Progenitor cell of endocrine pancreas (in vitro differentiated cells): ENCODE measurements around the gene EFR3B. TPM values are rescaled to one million over a fixed set of nuclear protein-coding genes. Genes with fewer than 3 reads are reported as not detected.

Experiments used
- DNase-seq: peaks from one replicate; pipeline ENCODE4 v3.0.0; 2021; ENCODE audit warnings: low spot score; ENCODE audit not compliant: unreplicated experiment
- H3K27ac Mint-ChIP-seq: 2 replicates; pipeline ENCODE4 v1.8.0; 2021; ENCODE audit warnings: mild to moderate bottlenecking, moderate library complexity, mixed read lengths
- H3K27me3 Mint-ChIP-seq: 2 replicates; pipeline ENCODE4 v1.8.0; 2021; ENCODE audit warnings: mixed read lengths
- H3K36me3 Mint-ChIP-seq: 2 replicates; pipeline ENCODE4 v1.8.0; 2022; ENCODE audit warnings: mixed read lengths; ENCODE audit not compliant: insufficient read depth
- H3K4me1 Mint-ChIP-seq: 2 replicates; pipeline ENCODE4 v1.8.0; 2021; ENCODE audit warnings: low read depth, mixed read lengths
- H3K4me3 Mint-ChIP-seq: 2 replicates; pipeline ENCODE4 v1.8.0; 2021; ENCODE audit warnings: low read depth, mild to moderate bottlenecking, moderate library complexity, mixed read lengths
- H3K9me3 Mint-ChIP-seq: 2 replicates; pipeline ENCODE4 v1.8.0; 2021; ENCODE audit warnings: low read depth, mixed read lengths
- total RNA-seq: library from RNA; stranded (reverse); gene quantifications from 2 replicates; pipeline ENCODE4 v1.2.1, GENCODE V29; 2021
- TF ChIP-seq, protein P1 (sequence below): fragments of 200-600 bp; sonication (generic); IDR thresholded peaks from one replicate; pipeline ENCODE4 v1.5.0; 2021; ENCODE audit warnings: antibody characterized with exemption, mild to moderate bottlenecking; ENCODE audit not compliant: unreplicated experiment

The EFR3B gene
- total RNA-seq, 1 donor from 2014 or later = 23.3 TPM

DNA sequence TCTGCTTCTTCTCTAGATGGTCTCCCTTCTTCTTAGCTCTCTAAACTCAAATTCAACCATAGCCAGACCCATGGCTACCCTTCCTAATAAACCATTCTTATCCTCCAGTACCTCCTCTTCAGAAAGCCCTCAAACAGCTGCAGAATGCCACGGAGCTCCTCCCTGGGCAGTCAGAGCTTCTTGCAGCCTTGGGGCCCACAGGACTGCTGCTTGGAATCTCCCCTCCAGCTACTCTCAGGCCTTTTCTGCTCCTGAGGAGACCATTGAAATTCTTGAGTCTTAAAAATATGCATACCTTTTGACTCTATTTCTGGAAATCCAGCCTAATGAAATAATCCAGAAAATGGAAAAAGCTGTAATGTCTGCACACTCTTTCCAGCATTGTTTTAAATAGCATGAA is 30.7 kb downstream of the EFR3B start:
- peaks cover 3% of the 10 kb centered on the region for H3K36me3 Mint-ChIP-seq
- no peak overlapping the region for H3K27ac Mint-ChIP-seq

DNA sequence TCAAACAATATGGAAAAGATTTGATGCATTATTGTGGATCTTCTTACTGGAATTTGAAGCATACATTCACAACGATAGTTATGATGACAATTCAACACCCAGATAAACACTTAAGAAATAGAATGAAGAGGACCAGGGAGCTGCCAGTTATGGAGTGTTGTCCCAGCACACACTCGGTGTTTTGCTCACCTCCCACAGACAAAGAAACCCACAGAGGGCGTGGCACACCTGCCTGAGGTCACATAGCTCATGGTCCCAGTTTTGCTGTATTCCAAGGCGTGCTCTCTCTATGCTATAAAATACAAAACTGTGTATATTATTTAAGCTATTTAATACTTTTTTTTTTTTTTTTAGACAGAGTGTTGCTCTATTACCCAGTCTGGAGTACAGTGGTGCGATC is 31.1 kb downstream of the EFR3B start:
- Mint-ChIP-seq H3K27ac (no peak overlapping the region), H3K4me3 (no peak overlapping the region), H3K27me3 (peaks cover 2% of the 10 kb centered on the region), H3K4me1 (peaks cover 14% of the 10 kb centered on the region), H3K36me3 (peaks cover 3% of the 10 kb centered on the region), H3K9me3 (no peaks in the 10 kb centered on the region)
- no peak for DNase-seq
- TF ChIP-seq, protein P1, sequence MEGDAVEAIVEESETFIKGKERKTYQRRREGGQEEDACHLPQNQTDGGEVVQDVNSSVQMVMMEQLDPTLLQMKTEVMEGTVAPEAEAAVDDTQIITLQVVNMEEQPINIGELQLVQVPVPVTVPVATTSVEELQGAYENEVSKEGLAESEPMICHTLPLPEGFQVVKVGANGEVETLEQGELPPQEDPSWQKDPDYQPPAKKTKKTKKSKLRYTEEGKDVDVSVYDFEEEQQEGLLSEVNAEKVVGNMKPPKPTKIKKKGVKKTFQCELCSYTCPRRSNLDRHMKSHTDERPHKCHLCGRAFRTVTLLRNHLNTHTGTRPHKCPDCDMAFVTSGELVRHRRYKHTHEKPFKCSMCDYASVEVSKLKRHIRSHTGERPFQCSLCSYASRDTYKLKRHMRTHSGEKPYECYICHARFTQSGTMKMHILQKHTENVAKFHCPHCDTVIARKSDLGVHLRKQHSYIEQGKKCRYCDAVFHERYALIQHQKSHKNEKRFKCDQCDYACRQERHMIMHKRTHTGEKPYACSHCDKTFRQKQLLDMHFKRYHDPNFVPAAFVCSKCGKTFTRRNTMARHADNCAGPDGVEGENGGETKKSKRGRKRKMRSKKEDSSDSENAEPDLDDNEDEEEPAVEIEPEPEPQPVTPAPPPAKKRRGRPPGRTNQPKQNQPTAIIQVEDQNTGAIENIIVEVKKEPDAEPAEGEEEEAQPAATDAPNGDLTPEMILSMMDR = no peak

More for the DNA sequence above, 30.7 kb downstream of the EFR3B start:
- H3K27me3 Mint-ChIP-seq = no peaks in the 10 kb centered on the region
- peaks cover 12% of the 10 kb centered on the region for H3K4me1 Mint-ChIP-seq
- no peaks in the 10 kb centered on the region for H3K9me3 Mint-ChIP-seq
- no peak overlapping the region for H3K4me3 Mint-ChIP-seq
- DNase-seq = no peak
- TF ChIP-seq, protein P1 = no peak

DNA sequence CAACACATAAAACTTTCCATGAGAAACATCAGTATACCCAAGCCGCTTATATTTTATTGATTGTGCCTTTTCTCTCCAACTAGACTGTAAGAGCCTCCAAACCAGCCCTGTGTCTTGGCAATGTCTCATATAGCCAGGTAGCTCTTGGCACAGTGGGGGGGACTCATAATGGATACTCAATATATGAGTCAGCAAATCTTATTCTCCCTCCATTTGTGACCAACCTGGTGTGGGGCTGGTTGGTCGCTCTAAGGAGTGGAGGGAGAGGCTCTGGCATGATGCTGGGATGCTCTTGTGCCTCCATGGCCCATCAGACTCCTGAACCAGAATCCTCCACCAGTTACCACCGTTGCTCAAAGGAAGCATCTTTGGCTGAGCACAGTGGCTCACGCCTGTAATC is 32.0 kb downstream of the EFR3B start:
- H3K27me3 Mint-ChIP-seq = peaks cover 3% of the 10 kb centered on the region
- DNase-seq = no peak
- peaks cover 21% of the 10 kb centered on the region for H3K4me1 Mint-ChIP-seq
- H3K36me3 Mint-ChIP-seq = peaks cover 3% of the 10 kb centered on the region
- H3K9me3 Mint-ChIP-seq = no peaks in the 10 kb centered on the region
- TF ChIP-seq, protein P1 = no peak
- H3K27ac Mint-ChIP-seq = no peak overlapping the region
- no peak overlapping the region for H3K4me3 Mint-ChIP-seq

DNA sequence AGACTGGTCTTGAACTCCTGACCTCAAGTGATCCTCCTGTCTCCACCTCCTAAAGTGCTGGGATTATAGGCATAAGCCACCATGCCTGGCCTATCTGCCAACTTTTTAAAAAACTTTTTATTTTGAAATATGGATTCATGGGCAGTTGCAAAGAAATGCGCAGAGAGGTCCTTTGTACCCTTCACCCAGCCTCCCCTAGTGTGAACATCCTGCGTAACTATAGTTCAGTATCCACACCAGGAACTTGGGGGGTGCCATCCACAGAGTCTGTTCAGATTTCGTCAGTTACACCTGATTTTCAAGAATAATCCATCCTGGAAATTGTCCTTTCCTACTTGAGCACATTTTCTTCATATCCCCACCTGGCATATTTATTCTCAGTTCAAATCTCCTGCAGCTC is 33.0 kb downstream of the EFR3B start:
- no peak for DNase-seq
- no peaks in the 10 kb centered on the region for H3K9me3 Mint-ChIP-seq
- no peak overlapping the region for H3K4me3 Mint-ChIP-seq
- H3K27ac Mint-ChIP-seq = no peak overlapping the region
- peaks cover 3% of the 10 kb centered on the region for H3K36me3 Mint-ChIP-seq
- H3K4me1 Mint-ChIP-seq = peaks cover 24% of the 10 kb centered on the region
- H3K27me3 Mint-ChIP-seq = peaks cover 3% of the 10 kb centered on the region
- TF ChIP-seq, protein P1 = no peak

DNA sequence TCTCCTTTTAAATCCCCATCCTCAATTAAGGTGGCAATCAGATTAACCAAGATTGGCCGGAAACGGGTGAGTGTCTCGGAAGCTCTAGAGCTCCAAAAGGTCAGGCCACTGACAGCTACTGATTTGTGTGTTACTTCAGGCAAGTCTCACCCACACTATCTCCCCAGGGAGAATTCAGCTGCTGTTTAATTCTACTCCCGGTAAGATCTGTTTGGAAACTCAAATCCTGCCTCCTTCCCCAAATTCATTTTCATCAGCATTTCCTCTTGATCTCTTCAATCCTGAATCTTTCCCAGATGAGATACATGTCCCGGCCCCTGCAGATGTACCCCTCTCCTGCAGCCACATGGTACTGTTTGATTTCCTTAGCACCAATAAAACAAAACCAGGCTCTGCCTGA is 34.9 kb downstream of the EFR3B start:
- Mint-ChIP-seq H3K36me3 (peaks cover 3% of the 10 kb centered on the region), H3K27me3 (peaks cover 3% of the 10 kb centered on the region), H3K4me3 (no peak overlapping the region), H3K4me1 (peaks cover 21% of the 10 kb centered on the region), H3K27ac (no peak overlapping the region), H3K9me3 (no peaks in the 10 kb centered on the region)
- DNase-seq = no peak
- TF ChIP-seq, protein P1 = no peak
